Progenitor cell of endocrine pancreas (in vitro differentiated cells): ENCODE data around the gene SQSTM1. TPM values are rescaled to one million over a fixed set of nuclear protein-coding genes. Genes with fewer than 3 reads are reported as not detected.

ENCODE experiments used
- DNase-seq: peaks from one replicate; pipeline ENCODE4 v3.0.0; 2021; ENCODE audit warnings: low spot score; ENCODE audit not compliant: unreplicated experiment
- H3K27ac Mint-ChIP-seq: 2 replicates; pipeline ENCODE4 v1.8.0; 2021; ENCODE audit warnings: mild to moderate bottlenecking, moderate library complexity, mixed read lengths
- H3K27me3 Mint-ChIP-seq: 2 replicates; pipeline ENCODE4 v1.8.0; 2021; ENCODE audit warnings: mixed read lengths
- H3K36me3 Mint-ChIP-seq: 2 replicates; pipeline ENCODE4 v1.8.0; 2022; ENCODE audit warnings: mixed read lengths; ENCODE audit not compliant: insufficient read depth
- H3K4me1 Mint-ChIP-seq: 2 replicates; pipeline ENCODE4 v1.8.0; 2021; ENCODE audit warnings: low read depth, mixed read lengths
- H3K4me3 Mint-ChIP-seq: 2 replicates; pipeline ENCODE4 v1.8.0; 2021; ENCODE audit warnings: low read depth, mild to moderate bottlenecking, moderate library complexity, mixed read lengths
- H3K9me3 Mint-ChIP-seq: 2 replicates; pipeline ENCODE4 v1.8.0; 2021; ENCODE audit warnings: low read depth, mixed read lengths
- total RNA-seq: library from RNA; stranded (reverse); gene quantifications from 2 replicates; pipeline ENCODE4 v1.2.1, GENCODE V29; 2021
- TF ChIP-seq, protein P1 (sequence below): fragments of 200-600 bp; sonication (generic); IDR thresholded peaks from one replicate; pipeline ENCODE4 v1.5.0; 2021; ENCODE audit warnings: antibody characterized with exemption, mild to moderate bottlenecking; ENCODE audit not compliant: unreplicated experiment

Gene SQSTM1
- total RNA-seq, 1 donor from 2014 or later: 113 TPM

DNA sequence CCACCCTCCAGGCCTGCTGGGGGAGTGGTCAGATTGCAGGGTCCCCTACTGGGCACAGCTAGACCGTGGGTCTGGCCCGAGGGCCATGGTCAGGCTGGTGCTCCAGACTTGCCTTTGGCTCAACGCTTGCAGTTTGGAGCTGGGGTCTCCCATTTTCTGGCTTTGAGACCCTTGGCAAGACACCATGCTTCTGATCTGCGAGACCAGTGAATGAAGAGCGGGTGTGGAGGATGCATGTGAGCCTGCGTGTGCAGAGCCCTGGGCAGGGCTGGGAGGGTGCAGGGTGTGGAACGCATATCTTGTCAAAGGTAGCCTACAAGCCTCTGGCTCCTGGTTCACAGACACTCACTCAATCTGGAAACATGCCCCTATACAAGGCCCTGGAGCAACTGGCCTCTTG lies 44.0 kb downstream of the SQSTM1 start:
- no peaks in the 10 kb centered on the region for H3K27me3 Mint-ChIP-seq
- DNase-seq: no peak
- H3K36me3 Mint-ChIP-seq: peaks cover 25% of the 10 kb centered on the region
- no peaks in the 10 kb centered on the region for H3K9me3 Mint-ChIP-seq
- H3K4me3 Mint-ChIP-seq: no peak overlapping the region
- H3K27ac Mint-ChIP-seq: no peak overlapping the region
- TF ChIP-seq, protein P1, sequence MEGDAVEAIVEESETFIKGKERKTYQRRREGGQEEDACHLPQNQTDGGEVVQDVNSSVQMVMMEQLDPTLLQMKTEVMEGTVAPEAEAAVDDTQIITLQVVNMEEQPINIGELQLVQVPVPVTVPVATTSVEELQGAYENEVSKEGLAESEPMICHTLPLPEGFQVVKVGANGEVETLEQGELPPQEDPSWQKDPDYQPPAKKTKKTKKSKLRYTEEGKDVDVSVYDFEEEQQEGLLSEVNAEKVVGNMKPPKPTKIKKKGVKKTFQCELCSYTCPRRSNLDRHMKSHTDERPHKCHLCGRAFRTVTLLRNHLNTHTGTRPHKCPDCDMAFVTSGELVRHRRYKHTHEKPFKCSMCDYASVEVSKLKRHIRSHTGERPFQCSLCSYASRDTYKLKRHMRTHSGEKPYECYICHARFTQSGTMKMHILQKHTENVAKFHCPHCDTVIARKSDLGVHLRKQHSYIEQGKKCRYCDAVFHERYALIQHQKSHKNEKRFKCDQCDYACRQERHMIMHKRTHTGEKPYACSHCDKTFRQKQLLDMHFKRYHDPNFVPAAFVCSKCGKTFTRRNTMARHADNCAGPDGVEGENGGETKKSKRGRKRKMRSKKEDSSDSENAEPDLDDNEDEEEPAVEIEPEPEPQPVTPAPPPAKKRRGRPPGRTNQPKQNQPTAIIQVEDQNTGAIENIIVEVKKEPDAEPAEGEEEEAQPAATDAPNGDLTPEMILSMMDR: no peak
- peaks cover 4% of the 10 kb centered on the region for H3K4me1 Mint-ChIP-seq

DNA sequence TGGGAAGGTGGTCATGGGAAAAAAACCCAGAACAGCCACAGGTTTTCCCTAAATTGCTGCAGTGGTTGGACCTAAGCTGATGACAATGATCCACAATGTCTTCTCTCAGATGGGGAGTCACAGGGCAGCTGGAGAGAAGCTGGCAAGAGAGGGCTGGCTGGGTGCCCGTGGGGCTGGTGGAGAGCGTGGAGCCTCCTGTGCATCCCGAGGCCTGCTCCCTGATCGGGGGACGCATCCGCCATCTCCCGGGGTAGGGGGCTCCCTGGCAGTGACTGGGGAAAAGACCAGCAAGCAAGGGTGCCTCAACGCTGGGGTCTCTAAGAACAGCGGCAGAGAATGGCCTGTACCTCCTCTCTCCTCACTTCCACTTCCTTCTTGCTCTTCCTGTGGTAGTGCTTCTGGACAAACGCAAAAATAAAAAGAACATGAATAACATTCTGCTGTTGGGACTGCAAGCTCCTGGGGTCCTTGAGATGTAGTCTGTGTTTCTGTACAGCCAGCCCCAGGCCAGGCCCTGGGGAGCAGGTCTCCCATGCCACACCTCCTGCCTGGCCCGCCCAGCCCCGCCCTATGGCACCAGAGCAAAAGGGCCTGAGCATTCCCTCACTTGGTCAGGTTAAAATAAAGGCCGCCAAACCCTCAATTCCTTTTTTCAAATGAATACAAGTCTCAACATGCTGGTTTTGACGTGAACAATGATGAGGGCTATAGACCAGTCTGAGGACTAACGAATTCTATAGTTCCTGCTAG lies 45.0 kb downstream of the SQSTM1 start:
- TF ChIP-seq, protein P1: no peak
- Mint-ChIP-seq H3K9me3 (no peaks in the 10 kb centered on the region), H3K27me3 (no peaks in the 10 kb centered on the region), H3K4me1 (no peaks in the 10 kb centered on the region), H3K27ac (no peak overlapping the region), H3K4me3 (no peak overlapping the region), H3K36me3 (peaks cover 25% of the 10 kb centered on the region)
- DNase-seq: no peak

DNA sequence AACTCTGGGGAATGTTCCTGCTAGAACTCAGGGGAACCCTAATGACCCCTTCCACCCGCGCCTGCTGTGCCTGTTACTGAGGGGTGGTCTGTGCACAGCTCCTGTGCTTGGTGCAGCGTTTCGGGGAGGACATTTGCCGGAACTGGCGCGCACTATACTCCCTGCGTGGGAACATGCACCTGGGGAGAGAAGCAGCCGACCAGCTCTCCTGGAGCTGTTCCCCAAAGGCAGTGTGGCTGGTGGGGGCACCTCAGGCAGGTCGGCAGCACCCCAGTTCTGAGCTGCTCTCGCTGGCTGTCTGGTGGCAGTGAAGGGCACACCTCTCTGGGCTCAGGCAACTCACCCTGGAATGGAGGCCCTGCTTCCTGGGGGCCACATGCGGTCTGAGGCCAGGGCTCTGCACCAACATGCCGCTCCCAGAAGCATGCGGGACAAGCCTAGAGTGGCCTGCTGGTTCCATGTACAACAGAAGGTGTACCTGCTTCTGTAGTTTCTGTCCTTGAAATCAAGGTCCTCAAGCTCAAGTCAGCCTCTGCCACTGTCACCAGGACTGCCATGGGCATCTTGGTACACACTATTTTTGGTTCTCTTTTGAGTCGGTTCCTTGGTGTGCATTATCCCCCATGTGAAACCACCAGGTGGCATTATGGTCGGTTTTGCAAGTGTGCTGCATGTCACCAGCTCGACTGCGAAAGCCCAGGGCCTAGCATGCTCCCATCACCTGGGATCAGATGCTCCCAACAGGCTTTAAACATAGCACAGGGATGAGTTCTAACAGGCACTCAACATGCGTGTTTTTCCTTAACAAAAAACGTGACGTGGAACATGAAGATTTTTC lies 45.8 kb downstream of the SQSTM1 start:
- Mint-ChIP-seq H3K27me3 (no peaks in the 10 kb centered on the region), H3K4me1 (no peaks in the 10 kb centered on the region), H3K9me3 (no peaks in the 10 kb centered on the region), H3K27ac (no peak overlapping the region), H3K36me3 (peaks cover 30% of the 10 kb centered on the region), H3K4me3 (no peak overlapping the region)
- TF ChIP-seq, protein P1: no peak
- no peak for DNase-seq

DNA sequence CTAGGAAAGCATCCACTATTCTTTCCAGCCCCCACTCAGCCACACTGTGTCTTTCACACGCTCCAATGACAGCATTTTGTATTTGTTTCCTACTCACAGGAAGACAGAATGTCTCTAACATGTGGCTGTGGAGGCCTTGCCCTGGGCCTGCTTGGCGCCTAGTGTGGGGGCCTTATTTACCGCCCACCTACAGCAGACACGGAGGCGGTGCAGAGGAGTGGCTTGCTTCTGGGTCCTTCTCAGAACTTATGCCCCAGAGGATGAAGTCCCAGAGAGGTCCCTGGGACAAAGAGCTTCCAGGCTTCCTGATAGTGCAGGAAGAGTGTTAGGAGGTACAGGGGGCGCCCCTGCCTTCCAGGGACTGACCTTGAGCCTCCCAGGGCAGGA lies 46.4 kb downstream of the SQSTM1 start:
- Mint-ChIP-seq H3K4me3 (no peak overlapping the region), H3K27me3 (no peaks in the 10 kb centered on the region), H3K27ac (no peak overlapping the region), H3K9me3 (no peaks in the 10 kb centered on the region), H3K36me3 (peaks cover 29% of the 10 kb centered on the region), H3K4me1 (no peaks in the 10 kb centered on the region)
- TF ChIP-seq, protein P1: no peak
- DNase-seq: no peak

DNA sequence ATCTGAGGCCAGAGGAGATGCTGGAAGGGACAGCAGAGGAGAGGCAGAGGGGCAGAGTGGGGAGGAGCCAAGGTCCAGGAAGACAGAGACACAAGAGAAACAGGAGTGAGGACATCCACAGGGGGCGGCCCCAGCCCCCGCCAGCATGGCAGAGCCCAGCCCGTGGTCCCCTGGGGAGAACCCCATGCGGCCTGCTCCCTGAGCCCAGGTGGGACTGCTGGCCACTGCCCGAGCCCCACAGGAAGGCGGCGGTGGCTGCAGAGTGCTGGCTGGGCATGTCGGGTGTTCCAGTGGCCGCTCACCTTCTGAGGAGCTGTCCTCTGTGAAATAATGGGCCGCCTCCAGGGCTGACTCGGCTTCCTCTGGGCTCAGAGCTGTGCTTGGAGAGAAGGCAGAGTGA lies 46.8 kb downstream of the SQSTM1 start:
- Mint-ChIP-seq H3K27ac (no peak overlapping the region), H3K9me3 (no peaks in the 10 kb centered on the region), H3K4me1 (no peaks in the 10 kb centered on the region), H3K27me3 (no peaks in the 10 kb centered on the region), H3K36me3 (peaks cover 27% of the 10 kb centered on the region), H3K4me3 (no peak overlapping the region)
- no peak for DNase-seq
- TF ChIP-seq, protein P1: no peak
